ENCODE measurements around the gene TMEM203.

The TMEM203 gene

DNA sequence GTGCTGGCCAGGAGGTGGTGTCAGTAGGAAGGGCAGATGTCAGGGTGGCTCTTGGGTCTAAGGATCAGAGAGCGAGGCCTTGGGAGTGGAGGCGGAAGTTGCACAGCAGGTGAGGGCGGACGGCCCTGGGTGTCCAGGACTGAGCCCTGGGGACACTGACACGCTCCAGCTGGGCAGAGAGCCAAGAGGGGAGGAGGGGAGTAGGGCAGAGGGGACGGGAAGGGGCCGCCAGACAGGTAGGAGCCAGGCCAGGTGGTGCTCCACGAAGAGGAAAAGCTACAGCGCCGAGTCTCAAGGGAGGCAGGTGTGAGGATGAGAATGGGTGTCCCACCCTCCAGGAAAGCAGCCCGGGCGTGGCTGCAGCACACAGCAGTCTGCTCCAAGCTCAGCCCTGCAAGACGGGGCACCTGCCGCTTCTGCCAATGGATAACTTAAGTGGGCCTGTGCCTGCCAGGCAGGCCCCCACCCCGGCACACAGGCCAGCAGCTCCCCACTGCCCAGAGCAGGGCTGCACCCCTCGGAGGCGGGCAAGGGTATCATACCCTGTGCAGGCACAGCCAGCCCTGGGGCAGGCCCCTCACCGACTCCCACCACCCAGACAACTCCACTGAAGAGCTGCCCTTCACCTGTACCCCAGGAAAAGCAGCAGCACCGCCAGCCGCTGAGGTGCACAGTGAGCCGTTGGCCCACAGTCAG, 9.8 kb downstream of the TMEM203 start:
- H3K4me3 ChIP-seq (ENCODE audit: control insufficient read depth, low read depth, low read length), result no peak overlapping the region
- no peak for DNase-seq (ENCODE audit: low read depth)
- TF ChIP-seq CTCF (conservative IDR thresholded peaks at IDR 0.05; ENCODE audit: control insufficient read depth, insufficient read depth, low read depth, low read length), result no peak

DNA sequence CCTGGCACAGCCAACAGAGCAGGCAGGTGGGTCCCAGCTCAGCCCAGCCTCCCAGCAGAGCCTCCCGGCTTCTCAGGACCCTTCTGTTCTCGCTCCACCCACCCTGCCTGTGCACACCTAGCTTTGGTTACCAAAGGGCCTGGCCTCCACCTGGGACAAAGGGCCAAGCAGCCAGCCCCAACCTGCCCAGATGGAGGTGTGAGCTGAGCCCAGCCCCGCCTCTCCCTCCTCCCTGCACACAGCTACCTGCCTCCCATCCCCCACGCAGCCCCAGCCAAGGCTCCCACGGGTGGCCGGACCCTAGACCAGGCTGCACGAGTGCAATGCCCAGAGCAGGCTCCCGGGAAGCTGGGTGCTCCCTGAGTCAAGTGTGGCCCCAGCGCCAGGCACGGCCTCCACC, 10.5 kb downstream of the TMEM203 start:
- H3K4me3 ChIP-seq (ENCODE audit: control insufficient read depth, low read depth, low read length), result no peak overlapping the region
- DNase-seq (ENCODE audit: low read depth), result no peak
- TF ChIP-seq CTCF (conservative IDR thresholded peaks at IDR 0.05; ENCODE audit: control insufficient read depth, insufficient read depth, low read depth, low read length), result no peak

DNA sequence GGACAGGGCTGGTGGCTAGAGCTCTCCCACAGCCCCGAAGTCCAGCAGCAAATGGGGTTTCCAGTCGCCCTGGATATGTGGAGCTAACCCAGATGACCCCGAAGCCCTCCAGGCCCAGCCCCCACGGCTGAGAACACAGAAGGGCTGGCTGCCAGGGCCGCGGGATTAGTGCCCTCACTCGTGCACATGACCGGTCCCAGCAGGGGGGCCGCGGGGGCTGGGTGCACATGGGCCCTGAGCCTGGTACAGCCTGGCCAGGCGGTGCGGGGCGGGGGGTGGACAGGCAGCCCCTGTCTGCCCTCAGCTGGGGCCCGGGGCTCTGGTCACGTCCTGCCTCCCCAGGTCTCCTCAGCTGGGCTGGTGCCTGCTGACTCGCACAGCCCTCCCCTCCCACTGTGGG, 11.1 kb downstream of the TMEM203 start:
- H3K4me3 ChIP-seq (ENCODE audit: control insufficient read depth, low read depth, low read length), result no peak overlapping the region
- no peak for TF ChIP-seq CTCF (conservative IDR thresholded peaks at IDR 0.05; ENCODE audit: control insufficient read depth, insufficient read depth, low read depth, low read length)
- no peak for DNase-seq (ENCODE audit: low read depth)

- H3K4me3 ChIP-seq (ENCODE audit: control insufficient read depth, low read depth, low read length), result no peak overlapping the region
- no peak for DNase-seq (ENCODE audit: low read depth)
- no peak for TF ChIP-seq CTCF (conservative IDR thresholded peaks at IDR 0.05; ENCODE audit: control insufficient read depth, insufficient read depth, low read depth, low read length)
Observed at GRCh38 chr9:137193771-137194170, 11.7 kb downstream of the TMEM203 start.

GRCh38 chr9:137192859-137193258, 12.6 kb downstream of the TMEM203 start:
- DNase-seq (ENCODE audit: low read depth), result no peak
- no peak for TF ChIP-seq CTCF (conservative IDR thresholded peaks at IDR 0.05; ENCODE audit: control insufficient read depth, insufficient read depth, low read depth, low read length)
- no peak overlapping the region for H3K4me3 ChIP-seq (ENCODE audit: control insufficient read depth, low read depth, low read length)

GRCh38 chr9:137192448-137192780, 13.0 kb downstream of the TMEM203 start:
- TF ChIP-seq CTCF (conservative IDR thresholded peaks at IDR 0.05; ENCODE audit: control insufficient read depth, insufficient read depth, low read depth, low read length), result no peak
- no peak overlapping the region for H3K4me3 ChIP-seq (ENCODE audit: control insufficient read depth, low read depth, low read length)
- no peak for DNase-seq (ENCODE audit: low read depth)

Data from fibroblast of mammary gland (primary cell).